NCI-H1048 (cell line): ENCODE measurements around the gene SMIM1.
"Not testable (repeated sequence)": the region's sequence is repeated elsewhere in the genome, so short reads cannot be mapped to it uniquely, and the experiment has no call there.

Experiments
- DNase-seq: peaks from one replicate; lab custom pipeline; 2025; lab: John Stamatoyannopoulos, UW

SMIM1 gene

DNA sequence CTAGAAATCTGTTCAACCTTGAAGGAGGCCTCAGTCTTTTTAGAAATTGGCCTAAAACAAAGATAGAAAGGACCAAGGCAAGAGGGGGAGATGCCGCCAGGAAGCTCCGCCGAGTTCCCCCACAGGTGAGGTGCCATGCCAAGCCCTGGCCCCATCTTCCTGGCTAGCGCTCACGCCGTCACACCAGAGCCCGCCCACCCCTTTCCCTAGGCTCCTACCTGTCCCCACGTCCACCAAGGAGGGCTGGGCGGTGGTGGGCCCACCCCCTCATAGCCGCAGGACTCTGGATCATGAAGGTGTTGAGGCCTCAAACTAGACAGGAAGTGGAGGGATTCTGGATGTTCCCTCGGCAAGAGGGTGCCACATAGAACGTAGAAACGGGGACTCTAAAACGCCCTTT, 35.8 kb upstream of the SMIM1 start:
- DNase-seq = no peak

- no peak for DNase-seq
These were observed 33.6 kb upstream of the SMIM1 start for GRCh38 chr1:3738943-3739342.

DNA sequence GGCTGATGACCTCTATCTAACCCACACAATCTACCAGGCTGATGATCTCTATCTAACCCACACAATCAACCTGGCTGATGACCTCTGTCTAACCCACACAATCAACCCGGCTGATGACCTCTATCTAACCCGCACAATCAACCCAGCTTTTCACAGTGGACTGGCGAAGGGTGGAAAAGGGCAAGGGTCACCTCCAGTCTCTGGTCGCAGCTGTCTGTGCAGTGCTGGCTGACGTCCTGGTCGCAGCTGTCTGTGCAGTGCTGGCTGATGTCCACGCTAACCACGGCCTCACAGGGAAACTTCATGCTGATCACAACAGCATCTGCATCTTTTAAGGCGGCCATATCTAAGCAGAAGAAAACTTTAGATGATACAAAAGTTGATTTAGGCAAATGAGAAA, 32.5 kb upstream of the SMIM1 start:
- no peak for DNase-seq

DNA sequence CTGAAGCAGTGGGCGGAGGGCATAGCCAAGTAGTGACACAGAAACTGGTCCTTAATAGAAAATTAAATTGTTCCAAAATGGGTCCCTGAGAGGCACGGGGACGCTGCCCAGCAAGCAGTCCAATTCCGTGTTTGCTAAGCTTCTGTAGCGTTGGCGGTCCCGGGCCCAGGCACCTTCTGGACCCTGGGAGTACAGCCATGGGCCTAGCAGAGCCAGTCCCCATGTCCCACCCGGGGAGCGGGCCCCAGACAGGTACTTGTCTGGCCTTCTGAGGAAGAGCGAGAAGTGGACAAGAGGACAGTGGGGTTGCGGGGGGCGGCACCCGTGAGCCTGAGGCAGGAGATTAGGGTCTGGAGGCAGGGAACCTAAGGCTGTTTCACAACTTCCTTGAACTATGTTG, 31.8 kb upstream of the SMIM1 start:
- DNase-seq = no peak

DNA sequence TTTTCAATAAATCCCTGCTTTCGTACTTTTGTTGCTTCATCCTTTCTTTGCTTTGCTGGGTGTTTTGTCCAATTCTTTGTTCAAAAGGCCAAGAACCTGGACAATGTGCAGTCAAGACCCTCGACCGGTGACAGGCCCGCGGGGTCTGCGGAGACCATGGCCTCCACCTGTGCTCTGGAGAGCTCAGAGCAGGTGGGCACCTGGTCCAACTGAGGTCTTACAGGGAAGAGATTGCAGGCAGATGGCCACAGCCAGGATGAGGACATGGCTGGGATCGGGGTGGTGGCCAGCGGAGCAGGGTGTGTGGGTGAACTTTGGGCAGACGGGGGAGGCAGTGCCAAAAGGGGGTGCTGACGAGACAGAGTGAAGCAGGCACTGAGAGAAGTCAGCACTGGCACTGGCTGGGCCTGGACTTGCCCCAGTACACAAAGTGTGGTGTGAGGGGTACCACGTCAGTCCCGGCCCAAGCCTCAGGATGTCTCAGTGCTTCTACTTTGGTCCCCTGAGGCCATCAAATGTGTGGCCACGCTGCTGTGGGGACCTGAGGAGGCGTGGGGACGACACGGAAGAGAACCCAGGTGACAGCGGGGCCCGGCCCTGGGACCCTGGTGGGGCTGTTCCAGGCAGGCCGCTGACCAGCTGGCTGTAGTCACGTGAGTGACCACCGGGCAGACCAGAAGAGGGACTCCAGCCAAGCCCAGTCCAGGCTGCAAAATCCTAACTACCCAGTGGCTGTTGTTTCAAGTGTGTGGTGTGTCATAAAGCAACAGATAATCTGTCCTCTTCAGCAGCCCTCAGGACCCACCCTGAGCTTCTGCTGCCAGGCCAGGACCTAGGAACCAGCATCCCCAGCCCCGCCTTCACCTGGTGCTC, 30.7 kb upstream of the SMIM1 start:
- DNase-seq = no peak

GRCh38 chr1:3742439-3743298, 29.9 kb upstream of the SMIM1 start:
- DNase-seq = no peak

GRCh38 chr1:3743421-3743820, 29.1 kb upstream of the SMIM1 start:
- DNase-seq = no peak

- DNase-seq = no peak
These were observed 28.7 kb upstream of the SMIM1 start for GRCh38 chr1:3743826-3744225.

DNA sequence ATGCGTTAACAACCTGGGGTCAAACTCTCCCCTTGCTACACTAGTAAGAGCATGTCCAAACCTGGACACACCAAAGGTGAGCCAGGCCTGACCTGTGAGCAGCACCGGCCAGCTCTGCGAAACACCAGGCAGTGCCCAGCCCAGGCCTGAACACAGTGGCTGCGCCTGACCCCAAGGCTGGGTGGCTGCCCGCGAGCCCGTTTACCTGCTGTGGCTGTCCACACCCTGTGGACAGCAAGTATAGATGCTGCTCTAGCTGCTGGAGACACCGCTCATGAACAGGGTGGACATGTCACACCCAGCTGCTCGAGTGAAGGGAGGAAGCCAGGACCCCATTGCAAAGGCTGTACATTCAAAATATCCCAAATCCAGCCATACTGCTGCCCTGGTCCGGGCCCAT, 27.9 kb upstream of the SMIM1 start:
- DNase-seq = no peak

GRCh38 chr1:3745071-3745470, 27.5 kb upstream of the SMIM1 start:
- DNase-seq = no peak

GRCh38 chr1:3745590-3746381, 26.8 kb upstream of the SMIM1 start:
- no peak for DNase-seq

DNA sequence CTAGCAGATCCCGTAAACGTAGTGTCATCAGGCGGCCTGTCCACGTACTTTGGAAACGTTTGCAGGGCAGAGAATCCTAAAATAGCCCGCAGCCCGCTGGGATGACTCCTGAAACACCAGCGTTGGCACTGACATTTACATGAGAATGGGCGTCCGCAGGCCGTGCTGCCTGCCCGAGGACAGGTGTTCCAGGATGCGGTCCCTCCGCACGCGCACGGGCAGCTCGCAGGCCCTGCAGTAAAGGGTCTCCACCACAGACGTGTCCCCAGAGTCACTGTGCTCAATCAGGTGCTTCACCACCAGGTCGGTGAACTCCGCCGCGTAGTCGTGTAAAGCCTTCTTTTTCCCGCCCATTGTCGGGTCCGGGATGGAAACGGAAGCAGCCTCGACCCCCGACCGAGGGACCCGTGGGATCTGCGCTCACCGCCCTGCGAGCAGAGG, 26.1 kb upstream of the SMIM1 start:
- no peak for DNase-seq

GRCh38 chr1:3746830-3747521, 25.6 kb upstream of the SMIM1 start:
- peak; percentile 76 for DNase-seq

DNA sequence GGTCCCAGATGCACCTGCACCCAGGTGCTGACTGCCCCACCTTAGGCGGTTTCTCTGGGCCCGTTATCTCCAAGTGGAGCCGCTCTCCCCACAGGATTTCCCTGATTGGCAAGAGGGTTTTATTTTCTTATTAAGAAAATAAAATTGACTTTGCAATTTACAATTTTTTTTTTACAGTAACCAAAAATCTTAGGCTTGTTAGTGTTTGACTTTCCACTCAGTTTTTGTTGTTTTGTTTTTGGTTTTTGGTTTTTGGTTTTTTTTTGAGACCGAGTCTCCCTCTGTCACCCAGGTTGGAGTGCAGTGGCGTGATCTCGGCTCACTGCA, 25.1 kb upstream of the SMIM1 start:
- no peak for DNase-seq

GRCh38 chr1:3747903-3748302, 24.6 kb upstream of the SMIM1 start:
- no peak for DNase-seq

GRCh38 chr1:3748316-3748900, 24.1 kb upstream of the SMIM1 start:
- not testable (repeated sequence) for DNase-seq

DNA sequence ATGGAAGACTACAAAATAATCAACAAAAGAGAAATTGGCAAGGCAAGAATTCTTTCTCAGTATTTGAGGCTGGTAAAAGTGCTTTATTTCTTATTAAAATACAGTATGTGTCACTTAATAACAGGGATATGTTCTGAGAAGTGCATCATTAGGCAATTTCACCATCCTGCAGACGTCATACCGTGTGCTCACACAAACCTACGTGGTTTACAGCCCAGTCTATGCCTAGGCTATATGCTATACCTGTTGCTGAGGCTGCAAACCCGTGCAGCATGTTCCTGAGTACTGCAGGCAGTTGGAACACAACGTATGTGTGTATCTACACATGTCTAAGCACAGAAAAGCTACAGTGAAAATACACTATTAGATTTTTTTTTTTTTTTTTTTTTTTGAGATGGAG, 23.0 kb upstream of the SMIM1 start:
- no peak for DNase-seq

DNA sequence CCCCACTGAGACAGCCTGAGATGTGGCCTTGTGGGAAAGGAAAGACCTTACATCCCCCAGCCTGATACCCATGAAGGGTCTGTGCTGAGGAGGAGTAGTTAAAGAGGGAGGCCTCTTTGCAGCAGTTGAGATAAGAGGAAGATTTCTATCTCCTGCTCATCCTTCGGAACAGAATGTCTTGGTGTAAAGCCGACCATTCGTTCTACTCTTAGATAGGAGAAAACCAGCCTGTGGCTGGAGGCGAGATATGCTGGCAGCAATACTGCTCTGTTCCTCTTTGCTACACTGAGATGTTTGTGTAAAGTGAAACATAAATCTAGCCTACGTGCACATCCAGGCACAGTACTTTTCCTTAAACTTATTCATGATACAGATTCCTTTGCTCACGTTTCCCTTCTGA, 21.8 kb upstream of the SMIM1 start:
- DNase-seq = no peak

DNA sequence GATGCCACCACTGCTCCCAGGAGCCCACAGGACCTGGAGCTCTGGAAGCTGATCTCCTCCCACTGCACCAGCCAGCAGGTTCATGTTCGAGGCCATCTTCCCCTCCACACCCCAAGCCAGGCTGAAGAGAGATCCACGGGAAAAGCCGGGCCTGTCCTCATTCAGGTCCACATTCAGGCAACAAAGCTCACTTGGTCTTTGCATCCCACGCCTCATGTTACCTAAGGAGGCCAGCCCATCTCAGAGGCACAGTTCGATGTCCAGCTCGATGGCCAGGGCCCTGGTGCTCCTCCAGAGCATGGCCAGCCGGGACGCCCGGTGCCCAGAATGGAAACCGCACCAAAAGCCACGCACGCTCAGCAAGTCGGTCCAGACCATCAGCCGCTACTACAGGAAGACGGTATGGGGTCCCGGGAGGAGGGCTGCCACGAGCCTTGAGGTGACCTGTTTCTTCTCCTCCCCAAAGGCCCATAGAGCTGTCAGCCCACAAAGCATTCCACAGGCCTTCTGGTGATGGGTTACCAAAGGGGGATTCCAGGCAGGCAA, 20.1 kb upstream of the SMIM1 start, which contains the start of gene CCDC27:
Gene CCDC27 (plus strand): TSS at position 51 of the 546 bp plus-strand sequence. CDS start 32 bp downstream, at position 83.
- DNase-seq = no peak

DNA sequence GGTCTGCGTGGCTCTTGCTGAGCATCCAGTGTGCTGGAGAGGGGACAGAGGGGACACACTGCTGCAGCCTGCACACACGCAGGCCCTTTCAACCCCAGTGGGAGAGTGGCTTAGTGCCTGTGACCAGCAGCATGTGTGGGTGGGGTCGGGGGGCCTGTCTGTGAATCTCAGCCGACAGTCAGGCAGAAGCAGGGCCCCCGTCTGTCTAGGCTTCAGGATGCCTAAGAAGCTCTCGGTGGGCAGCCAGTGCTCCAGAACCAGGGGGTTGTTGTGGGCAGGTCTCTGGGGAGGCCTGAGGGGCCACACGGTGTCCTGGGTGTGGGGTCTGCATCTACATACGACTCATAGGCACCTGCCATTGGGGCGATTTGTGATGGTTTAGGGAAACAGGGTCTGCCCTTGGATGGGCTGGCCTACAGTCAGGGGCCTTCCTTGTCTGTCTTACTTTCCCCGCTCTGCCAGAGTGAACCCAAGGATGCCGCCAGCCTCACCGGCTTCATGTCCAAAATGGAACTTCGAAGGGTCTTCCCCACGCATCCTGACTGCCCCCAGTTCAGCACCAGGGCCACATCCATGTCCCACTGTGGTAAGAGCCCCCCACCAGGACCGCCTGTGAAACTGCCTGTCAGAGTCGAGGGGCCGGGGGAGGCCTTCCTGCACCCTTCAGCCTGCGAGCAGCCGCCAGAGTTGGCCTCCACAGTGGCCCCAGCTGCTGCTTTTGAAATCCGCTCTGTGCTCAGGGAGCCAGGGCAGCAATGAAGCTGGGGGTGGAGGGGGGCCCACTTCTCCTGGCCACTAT, 18.7 kb upstream of the SMIM1 start:
- no peak for DNase-seq
